Tibial nerve (tissue), 4 donors: ENCODE measurements around the gene BRSK2.

Source experiments
- CTCF ChIP-seq, 5 experiments: fragments of 200-600 bp in 3 of 5; fragments of 450-650 bp in 2 of 5; sonication (generic) in 3 of 5; IDR thresholded peaks; one replicate each; pipeline ENCODE4 v1.5.1; 2016 to 2019; ENCODE audit warnings: antibody characterized with exemption in 5 of 5, mild to moderate bottlenecking in 3 of 5, moderate library complexity in 2 of 5
- EP300 ChIP-seq, 2 donors: sonication (generic); formaldehyde crosslinking; IDR thresholded peaks; one replicate each; pipeline ENCODE4 v1.6.1; 2017; ENCODE audit warnings: antibody characterized with exemption in 2 of 2, mild to moderate bottlenecking in 1 of 2
- POLR2A ChIP-seq, 2 donors: fragments of 450-650 bp; IDR thresholded peaks; one replicate each; pipeline ENCODE4 v1.6.1; 2017; ENCODE audit warnings: antibody characterized with exemption in 2 of 2, mild to moderate bottlenecking in 2 of 2, moderate library complexity in 2 of 2

DNA sequence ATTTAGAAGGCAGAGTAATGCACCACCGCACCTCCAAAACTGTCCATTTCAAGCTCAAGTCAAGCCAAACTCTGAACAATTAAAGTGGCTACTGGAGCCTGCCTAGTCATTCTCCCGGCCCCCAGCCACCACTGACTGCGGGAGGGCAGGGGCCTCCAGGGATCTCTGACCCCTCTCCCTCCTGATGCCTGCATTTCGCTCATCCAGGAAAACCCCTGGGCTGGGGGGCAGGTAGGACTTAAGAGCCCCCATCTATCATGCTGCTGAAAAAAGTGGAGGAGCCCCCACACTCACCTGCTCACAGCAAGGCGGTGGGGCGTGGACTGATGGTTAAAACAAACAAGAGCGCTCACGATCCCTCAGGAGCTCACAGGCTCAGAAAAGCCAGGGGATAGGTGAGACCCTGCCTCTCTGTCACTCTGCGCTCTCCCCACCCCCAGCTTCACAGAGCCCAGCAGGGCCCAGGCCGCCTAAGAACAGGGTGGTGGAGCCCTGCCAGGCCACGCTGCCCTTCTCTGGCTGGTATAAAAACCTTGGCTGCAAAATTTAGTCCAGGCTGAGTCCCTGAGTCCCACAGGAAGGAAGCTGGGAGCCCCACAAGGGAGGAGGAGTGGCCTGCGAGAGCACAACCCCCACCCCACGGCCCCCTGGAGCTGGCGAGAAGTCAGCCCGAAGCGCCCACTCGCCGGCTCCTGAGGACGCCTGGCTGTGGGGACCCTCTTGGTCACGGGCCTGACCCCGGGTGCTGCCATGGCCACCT is 117.8 kb downstream of the BRSK2 start:
- TF ChIP-seq CTCF (IDR thresholded peaks at IDR 0.05) (no peak), POLR2A (IDR thresholded peaks at IDR 0.05) (no peak), EP300 (IDR thresholded peaks at IDR 0.05) (no peak)
